GM18868 (cell line): ENCODE data around the gene POFUT1.
A peak's percentile ranks its signal among the peaks of the same experiment; 100 is the strongest.
"Not testable (repeated sequence)": the region's sequence is repeated elsewhere in the genome, so short reads cannot be mapped to it uniquely, and the experiment has no call there.

Experiments used
- ATAC-seq: cut with Tn5 transposase; IDR thresholded peaks from one replicate; pipeline ENCODE4 v1.9.1; 2021; ENCODE audit warnings: mild to moderate bottlenecking, moderate library complexity; ENCODE audit not compliant: unreplicated experiment

Gene POFUT1

DNA sequence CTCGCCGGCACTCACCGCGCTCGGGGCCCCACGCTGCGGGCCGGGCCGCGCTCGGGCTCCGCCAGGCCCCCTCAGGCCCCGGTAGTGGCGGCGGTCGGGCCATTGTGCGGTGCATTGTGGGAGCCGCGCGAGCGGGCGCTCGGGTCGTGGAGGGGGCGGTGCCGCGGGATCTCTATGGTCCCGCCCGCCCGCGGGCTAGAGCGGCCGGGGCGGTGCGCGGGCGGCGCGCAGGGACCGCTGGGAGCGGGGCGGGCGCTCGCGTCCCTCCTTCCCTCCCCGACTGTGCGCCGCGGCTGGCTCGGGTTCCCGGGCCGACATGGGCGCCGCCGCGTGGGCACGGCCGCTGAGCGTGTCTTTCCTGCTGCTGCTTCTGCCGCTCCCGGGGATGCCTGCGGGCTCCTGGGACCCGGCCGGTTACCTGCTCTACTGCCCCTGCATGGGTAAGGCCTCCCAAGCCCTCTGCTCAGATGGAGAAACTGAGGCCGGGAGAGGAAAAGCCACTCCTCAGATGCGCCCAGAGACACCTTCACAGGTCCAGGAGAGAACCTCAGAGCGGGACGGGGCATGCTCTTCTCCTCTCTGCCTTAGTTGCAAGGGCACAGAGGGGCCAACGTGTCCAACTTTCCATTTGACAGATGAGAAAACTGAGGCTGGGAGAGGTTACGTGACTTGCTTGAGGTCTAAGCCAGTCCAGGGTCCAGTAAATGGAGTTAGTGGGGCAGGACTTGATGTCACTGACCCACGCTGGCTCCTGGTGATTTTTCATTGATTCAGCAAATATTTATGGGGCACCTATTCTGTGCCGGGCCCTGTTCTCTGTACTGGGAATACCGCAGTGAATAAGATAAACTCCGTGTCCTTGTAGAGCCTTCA lies at the start of gene POFUT1, which contains the start of gene PLAGL2:
Gene POFUT1, plus strand, starts transcription at position 255 of the 873 bp plus-strand sequence. Its CDS starts 62 bp downstream, at position 317.
Gene PLAGL2, minus strand, starts transcription at position 118 of the 873 bp plus-strand sequence. CDS start 5,565 bp downstream, outside the sequence.
- peak; percentile 86 for ATAC-seq

DNA sequence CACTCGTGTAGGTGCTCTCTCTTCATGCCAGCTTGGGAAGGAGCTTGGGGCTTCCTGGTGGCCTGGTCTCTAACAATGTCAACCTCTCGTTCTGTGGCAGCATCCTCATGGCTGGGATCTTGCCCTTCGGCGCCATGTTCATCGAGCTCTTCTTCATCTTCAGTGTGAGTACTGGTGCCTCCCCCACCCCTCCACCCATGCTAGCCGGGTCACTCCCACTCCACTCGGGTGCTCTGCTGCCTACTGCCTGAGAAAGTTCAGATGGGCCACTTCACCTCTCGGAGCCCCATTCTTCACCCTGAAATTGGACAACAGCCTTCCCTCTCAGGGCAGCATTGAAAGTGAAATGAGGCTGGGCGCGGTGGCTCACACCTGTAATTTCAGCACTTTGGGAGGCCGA lies 49.3 kb upstream of the POFUT1 start:
- no peak for ATAC-seq

GRCh38 chr20:32158943-32159660 lies 48.6 kb upstream of the POFUT1 start:
- ATAC-seq = no peak

GRCh38 chr20:32159766-32160221 lies 47.9 kb upstream of the POFUT1 start:
- ATAC-seq = no peak

DNA sequence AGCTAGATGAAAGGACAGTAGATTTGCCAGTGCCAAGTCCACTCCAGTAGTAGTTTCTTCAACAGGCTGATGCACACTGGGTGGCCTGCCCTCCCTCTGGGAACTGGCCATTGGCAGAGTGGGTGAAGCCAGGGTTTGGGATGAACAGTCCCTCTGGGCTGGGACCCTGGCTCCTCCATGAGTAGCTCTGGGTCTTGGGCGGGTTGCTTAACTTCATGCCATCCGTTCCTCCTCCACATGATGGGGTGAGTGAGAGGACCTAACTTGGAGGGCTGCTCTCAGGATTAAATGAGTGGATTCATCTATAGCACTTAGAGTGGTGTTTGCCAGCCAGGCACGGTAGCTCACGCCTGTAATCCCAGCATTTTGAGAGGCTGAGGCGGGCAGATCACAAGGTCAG lies 47.3 kb upstream of the POFUT1 start:
- no peak for ATAC-seq

DNA sequence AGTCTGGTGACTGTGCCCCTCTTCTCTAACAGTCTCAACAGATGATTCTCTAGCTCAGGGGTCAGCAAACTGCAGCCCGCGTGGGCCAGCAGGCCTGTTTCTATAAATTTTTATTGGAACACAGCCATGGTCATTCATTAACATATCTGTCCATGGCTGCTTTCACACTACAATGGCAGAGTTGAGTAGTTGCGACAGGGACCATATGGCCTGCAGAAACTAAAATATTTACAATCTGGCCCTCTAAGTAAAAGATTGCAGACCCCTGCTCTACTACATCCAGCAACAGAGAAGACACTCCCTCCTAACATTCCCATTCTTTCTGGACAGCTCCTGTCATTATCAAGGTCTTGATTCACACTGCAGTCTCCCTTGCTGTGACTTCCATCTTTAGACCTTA lies 45.3 kb upstream of the POFUT1 start:
- no peak for ATAC-seq

DNA sequence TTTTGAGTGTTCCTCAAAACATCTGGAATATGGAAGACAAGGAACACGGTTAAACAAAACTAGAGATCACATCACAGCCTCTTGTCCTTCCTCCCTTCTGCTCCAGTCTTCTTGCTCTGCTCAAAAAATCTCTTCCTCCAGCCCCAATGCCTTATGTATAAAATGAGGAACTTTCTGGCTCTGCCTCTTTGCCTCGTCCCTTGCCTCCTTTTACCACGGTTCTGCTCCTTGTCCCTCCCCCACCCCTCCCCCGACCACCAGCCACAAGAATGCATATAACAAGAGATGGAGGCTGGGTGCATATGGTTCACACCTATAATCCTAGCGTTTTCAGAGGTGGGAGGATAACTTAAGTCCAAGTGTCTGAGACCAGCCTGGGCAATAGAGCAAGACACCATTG lies 43.7 kb upstream of the POFUT1 start:
- no peak for ATAC-seq

GRCh38 chr20:32164984-32165735 lies 42.5 kb upstream of the POFUT1 start:
- ATAC-seq = no peak

GRCh38 chr20:32165836-32166545 lies 41.7 kb upstream of the POFUT1 start:
- no peak for ATAC-seq

GRCh38 chr20:32167552-32167951 lies 40.1 kb upstream of the POFUT1 start:
- no peak for ATAC-seq

- no peak for ATAC-seq
Observed at GRCh38 chr20:32168184-32168910, 39.3 kb upstream of the POFUT1 start.

DNA sequence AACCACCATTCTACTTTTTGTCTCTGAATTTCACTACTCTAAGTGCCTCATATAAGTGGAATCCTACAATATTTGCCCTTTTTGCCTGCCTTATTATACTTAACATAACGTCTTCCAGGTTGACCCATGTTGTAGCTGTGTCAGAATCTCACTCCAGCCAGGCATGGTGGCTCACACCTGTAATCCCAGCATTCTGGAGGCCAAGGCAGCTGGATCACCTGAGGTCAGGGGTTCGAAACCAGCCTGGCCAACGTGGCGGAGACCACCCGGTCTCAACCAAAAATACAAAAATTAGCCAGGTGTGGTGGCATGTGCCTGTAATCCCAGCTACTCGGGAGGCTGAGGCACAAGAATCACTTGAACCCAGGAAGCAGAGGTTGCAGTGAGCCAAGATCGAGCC lies 30.0 kb upstream of the POFUT1 start:
- ATAC-seq = not testable (repeated sequence)

DNA sequence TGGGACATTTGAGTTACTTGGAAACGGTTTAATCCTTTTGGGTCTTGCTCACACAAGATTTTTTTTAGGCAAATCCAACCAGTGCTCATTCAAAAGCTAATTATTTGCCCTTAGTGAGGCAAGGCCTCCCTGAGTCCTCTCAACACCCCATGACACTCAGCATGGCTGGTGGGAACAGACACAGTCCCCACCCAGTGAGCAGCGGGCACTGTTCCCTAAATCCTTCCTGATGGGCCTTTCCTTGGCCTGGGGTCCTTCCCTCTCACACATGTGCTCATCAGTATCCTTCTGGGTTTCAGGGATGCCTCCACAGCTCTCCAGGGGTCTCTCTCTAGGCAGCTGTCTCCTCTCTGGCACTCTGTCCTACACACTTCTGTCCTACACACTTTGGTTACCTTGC lies 28.2 kb upstream of the POFUT1 start:
- ATAC-seq = no peak

DNA sequence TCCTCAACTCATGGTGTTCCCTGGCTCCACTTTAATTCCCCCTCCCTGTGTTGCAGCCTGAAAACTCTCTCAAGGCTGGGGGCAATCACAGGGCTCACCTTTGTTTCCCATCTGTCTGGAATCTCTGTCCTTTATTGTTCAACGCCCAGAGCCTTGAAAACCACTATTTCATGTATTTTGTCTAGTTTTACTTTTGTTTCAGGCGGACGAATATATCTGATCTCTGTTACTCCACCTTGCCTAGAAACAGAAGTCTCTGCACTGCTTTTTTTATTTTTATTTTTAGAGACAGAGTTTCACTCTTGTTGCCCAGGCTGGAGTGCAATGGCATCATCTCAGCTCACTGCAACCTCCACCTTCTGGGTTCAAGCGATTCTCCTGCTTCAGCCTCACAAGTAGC lies 27.7 kb upstream of the POFUT1 start:
- no peak for ATAC-seq

DNA sequence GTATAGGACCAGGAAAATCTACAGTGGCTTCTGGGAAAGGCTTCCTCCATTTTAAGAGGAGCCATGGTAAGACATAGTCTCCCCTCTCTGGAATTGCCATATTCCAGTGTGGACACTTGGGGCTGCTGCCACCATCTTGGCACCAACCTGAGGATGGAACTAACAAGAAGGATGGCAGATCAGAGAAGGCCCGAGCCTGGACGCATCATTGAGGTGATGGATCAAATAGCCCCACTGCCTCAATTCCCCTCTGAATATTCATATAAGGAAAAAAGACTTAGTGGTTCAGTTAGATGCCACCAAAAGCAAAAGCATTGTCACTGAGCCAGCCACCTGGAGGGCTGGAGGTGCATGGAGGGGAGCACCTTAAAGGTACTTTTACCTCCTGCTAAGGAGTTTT lies 26.1 kb upstream of the POFUT1 start:
- no peak for ATAC-seq

DNA sequence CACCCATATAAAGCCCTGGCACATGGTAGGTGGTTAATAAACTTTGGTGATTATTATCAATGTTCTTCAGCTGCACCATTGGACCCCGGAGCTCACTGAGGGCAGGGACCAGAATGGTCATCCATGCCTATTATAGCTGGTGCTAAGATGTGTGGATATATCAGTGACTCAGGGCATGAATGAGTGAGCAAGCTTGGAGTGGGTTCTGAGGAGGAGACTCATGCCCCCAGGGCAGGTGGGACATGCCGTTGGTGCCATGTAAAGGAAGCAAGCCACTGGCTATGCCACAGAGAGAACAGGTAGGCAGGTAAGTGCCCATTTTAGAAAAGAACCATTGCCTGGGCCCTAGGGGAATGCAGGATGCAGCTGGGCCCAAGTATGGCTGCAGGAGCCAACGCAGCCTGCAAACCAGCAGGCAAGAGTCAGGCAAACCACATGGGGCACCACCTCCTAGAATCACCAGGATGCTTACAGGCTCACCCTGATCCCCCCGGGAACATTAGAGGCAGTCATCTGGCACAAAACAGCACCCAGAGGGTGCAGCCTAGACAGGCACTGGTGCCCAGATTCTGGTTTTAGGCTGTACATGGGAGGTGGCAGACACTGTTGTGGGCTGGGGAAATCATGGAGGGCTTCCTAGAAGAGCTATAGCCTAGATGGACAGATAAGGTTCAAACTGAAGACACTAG lies 23.6 kb upstream of the POFUT1 start:
- no peak for ATAC-seq

- no peak for ATAC-seq
Observed at GRCh38 chr20:32184961-32185603, 22.6 kb upstream of the POFUT1 start.

DNA sequence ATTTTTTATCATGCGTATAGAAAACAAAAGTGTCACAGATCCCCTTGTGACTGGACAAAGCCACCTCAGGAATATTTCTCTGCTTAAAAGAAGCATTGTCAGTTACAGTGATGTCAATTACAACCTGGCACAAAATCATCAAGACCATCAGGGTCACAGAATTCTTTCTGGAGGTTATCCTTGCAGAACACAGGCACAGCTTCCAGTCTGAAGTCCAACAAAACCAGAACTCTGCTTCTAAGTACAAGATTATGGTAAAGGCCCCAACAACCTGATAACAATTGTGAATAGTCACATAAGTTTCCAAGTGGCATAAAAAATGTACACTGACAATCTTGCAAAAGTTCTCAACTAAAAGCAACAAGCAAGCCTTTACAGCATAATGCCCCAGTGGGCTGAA lies 21.2 kb upstream of the POFUT1 start:
- no peak for ATAC-seq
